PFSK-1 (cell line): ENCODE results near the gene DKC1.

Source experiments
- FOXP2 ChIP-seq: optimal IDR thresholded peaks from 2 replicates; pipeline ENCODE3; 2011; ENCODE audit warnings: borderline replicate concordance, control low read depth, inconsistent platforms; ENCODE audit not compliant: insufficient read depth; ENCODE audit errors: extremely low read length, extremely low read depth
- POLR2AphosphoS5 ChIP-seq: IDR thresholded peaks from 2 replicates; pipeline ENCODE4 v1.6.1; 2012; ENCODE audit warnings: low read depth, mild to moderate bottlenecking, control low read depth, low read length, moderate library complexity
- REST ChIP-seq, 2 experiments: IDR thresholded peaks; 2 replicates each; pipeline versions ENCODE4 v1.6.1 to v1.8.0; 2011 to 2012; ENCODE audit warnings: low read depth in 2 of 2, low read length in 2 of 2, control low read depth in 1 of 2, inconsistent platforms in 1 of 2, mild to moderate bottlenecking in 1 of 2, moderate library complexity in 1 of 2; ENCODE audit not compliant: insufficient read depth in 1 of 2

- TF ChIP-seq POLR2AphosphoS5, result no peak
- TF ChIP-seq FOXP2, result no peak
- TF ChIP-seq REST (IDR thresholded peaks at IDR 0.05; ENCODE audit: insufficient read depth in 1 of 2, low read depth in 2 of 2, low read length in 2 of 2), result no peak
Observed at GRCh38 chrX:154727871-154728270, 34.8 kb upstream of the DKC1 start.
